ENCODE measurements around the gene KCTD17.
"Not testable (repeated sequence)": the region's sequence is repeated elsewhere in the genome, so short reads cannot be mapped to it uniquely, and the experiment has no call there.

Gene KCTD17

DNA sequence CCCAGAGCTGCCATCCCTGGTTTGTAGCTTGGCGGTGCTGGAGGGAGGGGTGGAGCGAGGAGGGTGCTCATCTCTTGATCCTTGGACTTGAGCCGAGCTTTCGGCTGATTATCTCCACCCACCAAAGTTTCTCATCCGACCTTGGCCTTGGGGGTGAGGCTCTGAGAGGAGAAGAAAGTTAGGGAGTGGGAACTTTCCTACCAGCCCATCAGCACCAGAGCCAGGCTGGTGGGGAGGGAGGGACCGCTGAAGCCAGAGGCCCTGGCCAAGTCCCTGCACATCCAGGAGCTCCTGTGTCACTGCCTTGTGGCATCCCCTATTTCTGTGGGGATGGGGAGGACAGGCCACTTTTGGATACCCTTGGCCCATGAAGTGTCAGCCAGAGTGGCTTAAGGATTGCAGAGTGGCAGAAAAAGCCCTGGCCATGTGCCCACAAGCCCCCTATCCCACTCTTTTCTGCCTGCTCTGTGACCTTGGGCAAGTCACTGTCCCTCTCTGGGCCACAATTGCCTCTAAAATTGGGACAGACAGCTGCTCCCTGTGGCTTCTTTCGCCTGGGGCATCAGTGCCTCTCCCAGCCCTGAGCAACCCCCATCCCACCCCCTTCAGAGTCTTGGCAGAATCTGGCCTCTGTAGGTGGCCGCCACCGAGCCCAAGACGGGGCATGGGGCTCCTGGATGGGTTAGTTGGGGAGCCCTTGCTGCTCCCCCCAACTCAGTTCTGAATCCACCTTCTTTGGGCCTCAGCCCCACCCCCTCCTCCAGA is 10.3 kb downstream of the KCTD17 start:
- DNase-seq = no peak

DNA sequence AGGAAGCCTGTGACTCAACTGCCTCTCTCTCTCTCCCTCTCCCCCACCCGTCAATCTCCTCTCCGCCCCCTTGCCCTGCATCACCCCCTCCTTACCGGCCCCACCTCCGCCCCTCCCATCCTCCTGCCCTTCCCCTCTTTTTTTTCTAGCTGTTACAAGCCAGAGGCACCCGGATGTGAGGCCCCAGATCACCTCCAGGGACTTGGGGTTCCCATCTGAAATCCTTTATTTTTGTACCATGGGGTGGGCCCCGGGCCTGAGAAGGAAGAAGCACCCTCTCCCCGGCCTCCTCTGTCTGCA is 10.8 kb downstream of the KCTD17 start:
- no peak for DNase-seq

DNA sequence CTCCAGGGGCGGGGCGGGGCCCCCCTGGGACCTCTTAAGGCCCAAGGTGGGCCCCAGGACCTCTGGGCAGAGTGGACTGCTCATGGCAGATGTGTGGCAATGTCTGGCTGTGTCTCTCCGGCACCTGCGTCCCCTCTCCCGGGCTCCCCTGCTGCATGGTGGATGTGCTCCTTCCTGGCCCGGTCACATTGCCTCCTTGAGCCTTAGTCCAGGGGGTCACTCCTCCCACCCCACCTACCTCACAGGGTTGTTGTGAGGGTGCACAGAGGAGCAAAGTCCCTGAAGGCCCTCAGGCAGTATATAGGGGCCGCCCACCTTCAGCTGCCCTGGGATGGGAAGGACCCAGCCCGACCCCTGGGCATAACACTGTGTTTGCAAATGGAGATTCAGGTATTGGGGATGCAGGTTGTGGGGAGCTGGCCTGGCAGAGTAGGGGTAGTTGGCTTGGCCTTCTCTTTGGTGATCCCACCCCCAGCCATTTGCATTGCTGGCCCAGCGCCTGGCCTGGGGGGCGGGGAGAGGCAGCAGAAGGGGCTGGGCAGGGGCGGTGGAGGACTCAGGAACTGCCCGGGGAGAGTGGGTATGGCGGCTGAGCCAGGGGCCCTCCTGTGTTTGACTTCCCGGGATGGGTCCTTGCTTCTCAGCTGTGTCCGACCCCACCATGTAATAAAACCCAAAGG is 11.3 kb downstream of the KCTD17 start:
- DNase-seq = no peak

DNA sequence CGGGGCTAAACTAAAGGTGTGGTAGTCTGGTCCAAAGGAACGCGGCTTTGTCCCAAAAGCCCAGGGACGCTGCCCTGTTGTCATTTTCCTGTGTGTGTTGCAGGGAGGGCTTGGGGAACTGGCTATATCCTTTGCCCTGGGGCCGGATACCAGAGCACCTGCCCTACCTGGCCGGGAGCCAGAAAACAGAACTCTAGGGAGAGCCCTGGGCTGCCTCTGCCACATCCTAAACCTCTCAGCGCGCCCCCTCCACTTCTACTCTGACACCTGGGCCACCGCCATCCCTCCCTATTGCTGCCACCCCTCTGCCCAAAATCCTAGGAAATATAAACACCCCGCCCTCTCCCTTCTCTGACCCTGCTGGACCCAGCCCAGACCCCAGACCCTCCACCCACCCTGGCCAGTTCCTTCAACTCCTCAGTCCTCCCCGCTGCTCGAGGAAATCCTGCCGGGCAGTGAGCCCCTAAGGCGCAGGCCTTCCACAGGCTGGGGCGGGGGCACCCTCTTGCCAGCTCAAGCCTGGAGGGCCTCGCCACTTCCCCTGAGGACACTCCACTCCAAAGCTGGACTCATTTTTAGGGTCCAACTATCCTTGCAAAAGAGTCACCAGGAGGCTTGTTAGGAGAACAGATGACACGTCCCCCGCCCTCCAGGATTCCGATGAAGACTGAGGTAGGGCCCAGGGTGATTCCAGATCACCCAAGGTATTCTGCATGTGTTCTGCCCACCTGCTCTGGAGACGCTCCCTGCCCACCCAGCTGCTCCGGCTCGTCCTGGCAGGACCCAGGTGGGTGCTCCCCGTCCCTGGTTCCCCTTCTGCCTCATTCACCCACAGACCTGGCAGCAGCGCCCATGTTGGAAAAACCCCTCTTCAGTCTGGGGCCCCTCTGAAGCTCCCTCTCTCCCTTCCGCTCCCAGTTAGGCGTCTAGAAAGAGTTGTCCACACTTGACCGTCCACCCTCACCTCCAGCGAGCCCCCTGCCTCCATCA is 12.2 kb downstream of the KCTD17 start:
- DNase-seq = no peak

DNA sequence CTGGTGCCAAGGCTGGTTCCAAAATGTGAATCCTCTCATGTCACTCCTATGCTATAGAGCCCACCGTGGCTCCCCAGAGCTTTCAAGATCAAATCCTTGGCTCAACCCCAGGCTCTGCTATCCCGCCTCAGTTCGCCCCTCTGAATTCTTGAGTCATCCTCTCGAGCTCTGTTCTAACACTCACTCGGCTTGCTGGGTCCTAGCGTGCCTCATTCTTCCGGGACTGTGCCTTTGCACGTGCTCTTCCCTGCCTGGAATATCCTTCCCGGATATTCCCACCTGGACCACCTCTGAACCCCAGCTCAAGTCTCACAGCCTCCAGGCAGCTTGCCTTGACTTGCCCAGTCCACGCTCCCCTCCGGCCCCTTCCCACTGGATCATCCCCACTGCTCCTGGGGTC is 13.0 kb downstream of the KCTD17 start:
- DNase-seq = no peak

DNA sequence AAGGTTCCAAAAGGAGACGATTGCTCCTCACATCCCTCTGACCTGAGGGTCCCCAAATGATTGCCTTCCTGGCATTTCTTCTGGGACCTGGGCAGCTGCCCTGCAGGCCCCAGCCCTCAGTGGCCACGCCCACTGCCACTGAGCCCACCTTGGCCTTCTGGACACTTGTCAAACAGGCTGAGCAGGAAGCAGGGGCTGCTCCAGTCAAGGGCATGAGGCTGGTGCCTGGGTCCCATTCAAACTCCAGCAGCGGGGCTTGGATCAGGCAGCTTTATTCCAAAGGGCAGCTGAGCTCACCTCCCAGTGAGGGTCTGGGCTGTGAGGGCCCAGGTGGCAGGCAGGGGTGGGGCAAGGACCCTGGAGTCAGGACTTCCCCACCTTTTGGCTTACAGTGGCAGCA is 13.6 kb downstream of the KCTD17 start:
- DNase-seq = no peak

DNA sequence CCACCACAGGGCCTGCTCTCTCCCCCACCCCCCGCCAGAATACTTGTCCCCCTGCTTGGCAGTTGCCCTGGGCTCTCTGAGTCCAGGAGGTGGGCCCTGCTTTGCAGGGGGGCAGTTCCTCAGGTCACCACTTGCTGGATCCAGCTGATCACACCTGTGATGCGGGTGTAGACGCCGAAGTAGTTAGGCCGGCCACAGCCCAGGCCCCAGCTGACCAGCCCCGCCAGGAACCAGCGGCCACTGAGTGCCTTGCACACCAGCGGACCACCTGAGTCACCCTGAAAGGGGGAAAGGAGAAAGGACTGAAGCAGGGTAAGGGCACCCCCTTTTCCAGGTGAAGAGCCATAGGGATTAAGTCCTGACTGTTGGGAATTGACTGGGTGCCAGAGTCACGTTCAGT is 14.4 kb downstream of the KCTD17 start:
- DNase-seq = no peak

DNA sequence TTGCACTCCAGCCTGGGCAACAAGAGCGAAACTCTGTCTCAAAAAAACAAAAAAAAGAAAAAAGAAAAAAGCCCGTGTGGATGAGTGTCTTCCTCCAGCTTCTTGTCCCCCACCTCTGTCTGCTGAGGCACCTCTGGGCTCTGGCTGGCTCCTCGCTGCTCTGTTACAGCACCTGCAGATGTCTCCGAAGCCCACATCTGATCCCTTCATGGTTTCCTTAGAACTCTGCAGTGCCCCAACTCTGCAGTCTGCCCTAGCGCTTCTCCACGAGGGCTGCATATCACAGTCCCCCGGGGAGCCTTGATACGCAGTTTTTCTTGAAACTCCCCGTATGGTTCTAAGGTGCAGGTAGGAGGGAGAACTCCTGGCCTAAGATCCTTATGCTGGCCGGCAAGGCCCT is 15.9 kb downstream of the KCTD17 start:
- DNase-seq = no peak

DNA sequence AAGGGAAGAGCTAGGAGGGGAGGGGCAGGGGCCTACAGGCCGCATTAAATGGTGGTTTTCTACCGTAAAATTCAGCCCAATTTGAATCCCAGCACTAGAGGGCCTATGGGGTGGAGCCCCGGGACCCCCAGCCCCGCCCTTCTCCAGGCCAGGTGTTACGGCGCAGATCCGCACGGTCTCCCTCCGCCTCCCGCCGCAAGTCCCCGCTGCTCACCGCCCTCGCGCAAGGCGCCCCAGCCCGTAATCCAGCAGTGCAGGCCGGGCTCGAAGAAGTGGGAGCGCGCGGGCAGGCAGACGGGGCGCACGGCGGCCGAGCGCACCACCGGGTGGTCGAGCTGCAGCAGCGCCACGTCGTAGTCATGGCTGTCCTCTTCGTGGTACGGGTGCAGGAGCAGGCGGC is 17.3 kb downstream of the KCTD17 start:
- DNase-seq = no peak

DNA sequence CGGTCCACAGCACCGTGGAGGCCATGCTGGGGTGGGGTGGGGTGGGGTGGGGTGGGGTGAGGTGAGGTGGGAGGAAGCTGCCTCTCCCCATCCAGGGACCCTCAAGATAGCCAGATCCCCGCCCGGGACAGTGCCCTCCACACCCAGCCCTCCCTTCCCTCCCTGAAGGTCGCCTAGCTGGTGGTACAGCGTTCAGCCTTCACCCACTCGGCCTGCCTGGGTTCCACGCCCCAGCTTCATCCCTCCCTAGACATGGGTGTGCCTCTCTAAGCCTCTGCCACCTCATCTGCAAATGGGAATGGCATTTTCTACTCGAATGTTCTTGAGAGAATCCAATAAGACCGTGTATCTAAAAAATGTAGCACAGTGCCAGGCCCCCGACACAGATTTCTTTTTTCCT is 17.8 kb downstream of the KCTD17 start:
- no peak for DNase-seq

DNA sequence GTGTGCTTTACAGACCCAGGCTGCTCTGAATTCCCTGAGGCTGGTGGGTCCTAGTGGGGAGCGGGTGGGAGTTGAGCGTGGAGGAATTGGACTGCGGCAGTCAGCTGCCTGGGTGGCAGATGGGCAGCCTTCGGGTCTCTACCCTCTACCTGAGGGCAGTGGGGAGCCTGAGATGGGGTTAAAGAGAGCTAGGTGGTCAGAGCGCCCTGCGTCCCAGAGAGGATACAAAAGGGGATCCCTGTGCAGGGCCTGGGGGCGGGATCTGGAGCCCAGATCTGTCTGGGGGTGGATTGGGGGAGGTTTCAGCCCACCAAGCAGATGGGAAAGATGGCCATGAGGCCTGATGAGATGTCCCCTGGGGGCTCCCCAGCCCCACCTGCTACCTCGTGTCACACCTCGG is 18.2 kb downstream of the KCTD17 start:
- DNase-seq = no peak

DNA sequence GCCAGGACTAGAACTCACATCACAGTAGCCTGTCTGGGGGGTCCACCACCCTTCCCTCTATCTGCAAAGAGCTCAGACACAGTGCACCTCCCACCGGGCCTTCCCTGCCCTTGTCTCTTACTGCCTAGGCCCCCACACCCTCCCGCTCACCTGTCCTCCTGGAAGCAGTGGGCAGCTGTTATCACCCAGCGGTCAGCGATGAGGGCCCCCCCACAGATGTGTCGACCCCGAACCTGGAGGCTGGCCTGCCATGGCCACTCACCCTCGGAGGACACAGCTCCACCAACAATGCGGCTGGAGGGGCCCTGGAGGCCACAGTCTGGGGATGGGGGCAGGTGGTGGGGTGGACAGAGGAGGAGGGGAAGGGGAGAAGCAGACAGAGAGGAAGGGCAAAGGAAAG is 18.8 kb downstream of the KCTD17 start:
- no peak for DNase-seq

DNA sequence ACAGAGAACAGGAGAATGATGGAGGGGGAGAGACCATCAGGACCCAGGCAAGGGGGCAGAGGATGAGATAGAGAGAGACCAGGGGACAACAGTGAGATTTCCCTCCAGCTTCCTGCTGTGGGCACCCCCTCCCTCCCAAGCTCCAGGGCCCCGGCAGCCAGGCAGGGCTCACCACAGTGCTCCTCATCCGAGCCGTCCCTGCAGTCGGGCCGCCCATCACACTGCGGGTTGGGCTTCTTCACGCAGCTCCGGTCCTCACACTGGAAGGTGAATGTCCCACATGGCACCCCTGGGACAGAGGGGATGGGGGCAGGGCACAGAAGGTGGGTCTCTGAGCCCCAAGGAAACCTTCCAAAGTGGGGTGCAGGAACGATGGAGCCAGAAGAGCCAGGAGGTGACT is 19.2 kb downstream of the KCTD17 start:
- no peak for DNase-seq

DNA sequence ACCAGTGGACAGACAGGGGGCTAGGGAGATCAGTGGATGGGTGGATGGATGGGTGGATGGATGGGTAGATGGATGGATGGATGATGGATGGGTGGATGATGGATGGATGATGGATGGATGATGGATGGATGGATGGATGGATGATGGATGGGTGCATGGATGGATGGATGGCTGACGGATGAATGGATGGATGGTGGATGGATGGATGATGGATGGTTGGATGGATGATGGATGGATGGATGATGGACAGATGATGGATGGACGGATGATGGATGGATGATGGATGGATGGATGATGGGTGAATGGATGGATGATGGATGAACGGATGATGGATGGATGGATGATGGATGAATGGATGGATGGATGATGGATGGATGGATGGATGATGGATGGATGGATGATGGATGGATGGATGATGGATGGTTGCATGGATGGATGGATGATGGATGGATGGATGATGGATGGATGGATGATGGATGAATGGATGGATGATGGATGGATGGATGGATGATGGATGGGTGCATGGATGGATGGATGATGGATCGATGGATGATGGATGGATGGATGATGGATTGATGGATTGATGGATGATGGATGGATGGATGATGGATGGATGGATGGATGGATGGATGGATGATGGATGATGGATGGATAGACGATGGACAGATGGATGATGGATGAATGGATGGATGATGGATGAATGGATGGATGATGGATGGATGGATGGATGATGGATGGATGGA is 20.5 kb downstream of the KCTD17 start:
- DNase-seq = not testable (repeated sequence)

DNA sequence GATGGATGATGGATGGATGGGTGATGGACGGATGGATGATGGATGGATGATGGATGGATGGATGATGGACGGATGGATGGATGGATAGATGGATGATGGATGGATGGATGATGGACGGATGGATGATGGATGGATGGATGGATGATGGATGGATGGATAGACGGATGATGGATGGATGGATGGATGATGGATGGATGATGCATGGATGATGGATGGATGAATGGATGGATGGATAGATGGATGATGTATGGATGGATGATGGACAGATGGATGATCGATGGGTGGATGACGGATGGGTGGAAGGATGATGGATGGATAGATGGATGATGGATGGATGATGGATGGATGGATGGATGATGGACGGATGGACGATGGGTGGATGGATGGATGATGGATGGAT is 21.1 kb downstream of the KCTD17 start:
- DNase-seq = no peak

DNA sequence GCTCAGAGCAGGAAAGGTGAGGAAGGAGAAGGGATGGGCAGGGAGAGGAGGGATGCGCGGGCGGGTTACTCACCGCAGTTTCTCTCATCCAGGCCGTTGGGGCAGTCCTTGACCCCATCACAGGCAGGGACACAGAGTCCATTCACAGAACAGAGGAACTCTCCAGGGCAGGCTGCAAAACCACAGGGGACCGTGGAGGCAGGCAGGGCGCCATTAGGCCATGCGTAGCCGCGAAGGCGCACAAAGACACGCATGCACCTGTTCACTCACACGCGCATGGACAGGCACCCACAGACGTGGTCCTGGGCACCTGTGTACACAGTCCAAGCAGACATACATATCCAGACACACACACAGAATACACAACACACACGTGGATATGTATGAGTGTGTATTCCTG is 23.0 kb downstream of the KCTD17 start:
- DNase-seq = no peak

DNA sequence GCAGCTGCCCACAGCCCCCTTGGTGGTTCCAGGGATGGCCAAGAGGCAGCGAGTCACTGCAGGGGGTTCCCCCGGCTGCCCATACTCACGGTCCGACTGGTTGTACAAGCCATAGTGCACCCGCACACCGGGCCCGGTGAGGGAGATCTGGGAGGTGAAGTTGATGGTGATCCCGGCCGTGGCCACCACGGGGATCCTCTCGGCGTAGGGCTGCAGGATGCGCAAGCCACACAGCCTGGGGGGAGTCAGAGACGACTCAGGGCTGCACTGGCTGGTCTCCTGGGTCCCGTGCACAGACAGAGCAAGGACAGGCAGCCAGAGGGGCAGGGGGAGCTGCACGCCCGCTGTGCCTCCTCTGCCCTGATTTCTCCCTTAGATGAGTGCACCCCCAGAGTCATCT is 23.5 kb downstream of the KCTD17 start:
- DNase-seq = no peak

DNA sequence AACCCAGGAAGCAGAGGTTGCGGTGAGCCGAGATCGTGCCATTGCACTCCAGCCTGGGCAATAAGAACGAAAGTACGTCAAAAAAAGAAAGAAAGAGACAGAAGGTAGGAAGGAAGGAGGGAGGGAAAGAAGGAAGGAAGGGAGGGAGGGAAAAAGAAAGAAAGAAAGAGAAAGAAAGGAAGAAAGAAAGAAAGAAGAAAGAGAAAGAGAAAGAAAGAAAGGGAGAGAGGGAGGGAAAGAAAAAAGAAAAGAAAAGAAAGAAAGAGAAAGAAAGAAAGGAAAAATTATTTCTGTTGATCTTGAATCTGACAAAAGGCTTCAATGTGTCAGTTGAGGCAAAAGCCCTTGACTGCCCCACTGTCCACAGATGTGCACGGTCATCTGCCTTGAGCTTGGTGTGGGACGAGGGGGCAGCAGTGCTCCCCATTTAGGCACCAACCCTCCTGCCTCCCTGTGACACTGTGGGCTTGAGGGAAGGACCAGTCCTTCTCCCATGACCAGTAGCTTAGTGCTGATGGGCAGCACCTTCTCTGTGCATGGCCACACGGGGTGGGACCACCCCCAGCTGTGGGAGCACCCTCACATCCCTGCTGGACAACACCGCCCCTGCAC is 24.4 kb downstream of the KCTD17 start:
- DNase-seq = no peak

DNA sequence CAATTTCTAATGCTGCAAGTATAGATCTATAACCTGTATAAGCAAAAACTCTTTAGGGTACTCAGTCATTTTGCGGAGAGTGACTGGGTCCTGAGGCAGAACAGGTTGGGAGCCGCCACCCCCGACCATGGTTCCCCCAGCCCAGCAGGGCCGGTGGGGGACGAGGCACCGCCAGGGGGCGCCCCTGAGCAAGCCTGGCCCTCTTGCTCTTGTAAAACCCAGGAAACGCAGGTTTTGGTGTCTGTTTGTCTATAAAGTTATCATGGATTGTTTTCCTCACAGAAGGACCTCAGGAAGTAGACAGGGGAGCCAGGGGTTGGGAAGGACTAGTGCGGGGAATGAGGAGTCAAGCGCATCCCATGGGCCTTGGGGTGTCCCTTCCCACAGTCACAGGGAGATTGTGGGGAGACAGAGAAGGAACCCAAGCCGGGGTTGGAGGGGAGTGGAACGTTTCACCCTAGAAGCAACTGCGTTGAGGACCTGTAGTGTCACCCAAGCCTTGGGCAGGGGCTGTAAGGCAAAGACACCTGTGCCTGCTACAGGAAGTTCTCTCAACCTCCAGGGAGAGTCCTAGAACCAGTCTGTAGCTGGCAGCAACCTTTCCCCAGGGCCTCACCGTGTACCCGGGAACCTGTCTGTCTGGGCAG is 26.4 kb downstream of the KCTD17 start:
- peak; percentile 31 for DNase-seq

DNA sequence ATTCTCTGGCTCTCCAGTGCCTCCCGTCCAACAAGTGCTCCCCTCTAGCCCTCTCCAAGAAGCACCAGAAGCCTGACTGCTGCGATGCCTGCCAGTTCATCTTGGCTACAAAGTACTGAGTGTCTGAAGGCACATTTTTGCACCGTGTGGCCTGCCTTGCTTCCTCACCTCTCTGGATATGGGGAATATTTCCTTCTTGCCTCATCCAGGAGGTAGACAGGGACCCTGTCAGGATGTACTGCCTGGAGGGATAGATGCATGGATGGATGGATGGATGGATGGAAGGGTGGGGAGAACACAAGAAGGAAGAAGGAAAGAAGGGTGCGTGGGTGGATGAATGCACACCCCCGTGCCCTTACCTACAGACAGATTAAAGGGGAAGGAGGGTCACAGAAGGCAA is 27.6 kb downstream of the KCTD17 start:
- DNase-seq = no peak

DNA sequence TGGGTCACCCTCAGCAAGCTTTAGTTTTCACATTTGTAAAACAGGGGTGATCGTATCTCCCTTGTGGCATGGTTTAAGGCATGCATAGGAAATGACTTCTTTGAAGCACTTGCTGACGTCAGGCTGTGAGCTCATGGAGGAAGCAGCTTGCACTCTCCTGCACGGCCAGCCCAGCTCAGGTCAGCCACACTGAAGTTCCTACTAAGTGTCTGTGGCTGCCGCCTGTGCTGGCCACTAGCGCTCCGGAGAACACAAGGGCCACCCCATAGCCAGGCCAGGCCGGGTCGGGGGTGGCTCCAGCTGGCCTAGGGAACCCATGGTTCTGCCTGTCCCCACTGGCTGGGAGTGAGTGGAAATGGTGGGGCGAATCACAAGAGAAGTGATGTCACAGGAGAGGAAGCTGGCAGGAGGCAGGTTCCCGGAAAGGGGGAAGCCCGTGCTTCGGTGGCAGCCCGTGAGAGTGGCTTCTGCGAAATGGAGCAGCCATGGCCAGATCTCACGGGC is 28.2 kb downstream of the KCTD17 start:
- DNase-seq = peak; percentile 12

DNA sequence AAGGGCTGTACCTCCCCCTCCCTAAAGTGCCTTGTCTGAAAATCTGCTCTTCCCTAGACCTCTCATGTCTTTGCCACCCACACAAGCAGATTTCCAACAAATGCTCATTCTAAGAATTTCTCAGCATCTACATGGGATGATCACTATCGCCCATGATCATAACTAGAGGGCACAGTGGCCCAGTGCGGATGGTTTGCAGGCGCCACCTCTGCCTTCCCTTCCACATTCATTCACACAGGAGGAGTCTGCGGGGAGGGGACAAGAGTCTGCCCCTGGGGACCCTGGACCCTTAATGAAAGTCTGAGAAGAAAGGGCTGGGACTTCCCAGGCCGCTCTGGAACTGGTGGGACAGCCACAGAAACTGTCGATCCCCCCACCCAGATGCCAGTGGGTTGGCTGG is 28.9 kb downstream of the KCTD17 start:
- DNase-seq = no peak

Data from KG1 (cell line).